ENCODE data around the gene EGFR.

Gene EGFR

GRCh38 chr7:55056068-55056467, 37.3 kb downstream of the EGFR start:
- H3K4me3 ChIP-seq (ENCODE audit: low read depth, low read length) = no peak overlapping the region
- peak overlapping the region; percentile 94 for H3K27ac ChIP-seq
- no peak for TF ChIP-seq CTCF (IDR thresholded peaks at IDR 0.05; ENCODE audit: low read depth, low read length, missing control alignments)
- in situ Hi-C loops (cut with HindIII; ENCODE audit: low pct_ligation_motif_present, low sequenced_read_pairs) = no loop called here
- H3K27me3 ChIP-seq (replicated peaks) = no peaks in the 10 kb centered on the region
- DNase-seq = no peak
- no peaks in the 10 kb centered on the region for H3K36me3 ChIP-seq (replicated peaks)

GRCh38 chr7:55056577-55057480, 38.0 kb downstream of the EGFR start:
- DNase-seq = peak; percentile 83
- in situ Hi-C loops (cut with HindIII; ENCODE audit: low pct_ligation_motif_present, low sequenced_read_pairs) = no loop called here
- no peaks in the 10 kb centered on the region for H3K27me3 ChIP-seq (replicated peaks)
- no peak overlapping the region for H3K4me3 ChIP-seq (ENCODE audit: low read depth, low read length)
- peak overlapping the region; percentile 94 for H3K27ac ChIP-seq
- H3K36me3 ChIP-seq (replicated peaks) = no peaks in the 10 kb centered on the region
- TF ChIP-seq CTCF (IDR thresholded peaks at IDR 0.05; ENCODE audit: low read depth, low read length, missing control alignments) = no peak

GRCh38 chr7:55058314-55058713, 39.5 kb downstream of the EGFR start:
- Histone ChIP-seq H3K27ac (no peak overlapping the region), H3K4me3 (ENCODE audit: low read depth, low read length) (no peak overlapping the region), H3K36me3 (replicated peaks) (no peaks in the 10 kb centered on the region), H3K27me3 (replicated peaks) (no peaks in the 10 kb centered on the region)
- in situ Hi-C loops (cut with HindIII; ENCODE audit: low pct_ligation_motif_present, low sequenced_read_pairs) = no loop called here
- no peak for TF ChIP-seq CTCF (IDR thresholded peaks at IDR 0.05; ENCODE audit: low read depth, low read length, missing control alignments)
- no peak for DNase-seq

GRCh38 chr7:55059021-55059420, 40.2 kb downstream of the EGFR start:
- in situ Hi-C loops (cut with HindIII; ENCODE audit: low pct_ligation_motif_present, low sequenced_read_pairs) = no loop called here
- H3K27ac ChIP-seq = no peak overlapping the region
- no peak for DNase-seq
- no peaks in the 10 kb centered on the region for H3K36me3 ChIP-seq (replicated peaks)
- H3K4me3 ChIP-seq (ENCODE audit: low read depth, low read length) = no peak overlapping the region
- H3K27me3 ChIP-seq (replicated peaks) = no peaks in the 10 kb centered on the region
- no peak for TF ChIP-seq CTCF (IDR thresholded peaks at IDR 0.05; ENCODE audit: low read depth, low read length, missing control alignments)

GRCh38 chr7:55060085-55060484, 41.3 kb downstream of the EGFR start:
- DNase-seq = no peak
- Histone ChIP-seq H3K27me3 (replicated peaks) (no peaks in the 10 kb centered on the region), H3K4me3 (ENCODE audit: low read depth, low read length) (no peak overlapping the region), H3K27ac (no peak overlapping the region), H3K36me3 (replicated peaks) (no peaks in the 10 kb centered on the region)
- in situ Hi-C loops (cut with HindIII; ENCODE audit: low pct_ligation_motif_present, low sequenced_read_pairs) = no loop called here
- TF ChIP-seq CTCF (IDR thresholded peaks at IDR 0.05; ENCODE audit: low read depth, low read length, missing control alignments) = no peak

Data from brain microvascular endothelial cell (primary cell).